Neural cell (in vitro differentiated cells): ENCODE results near the gene MPL. TPM values are rescaled to one million over a fixed set of nuclear protein-coding genes. Genes with fewer than 3 reads are reported as not detected.

ENCODE experiments used
- H2AFZ ChIP-seq: fragments of 200-600, 300-800 bp; sonication (generic), shearing (Covaris generic); 2 replicates; pipeline ENCODE4 v1.6.0; 2014; ENCODE audit warnings: low read depth, mild to moderate bottlenecking, antibody characterized with exemption, low read length, moderate library complexity
- H3F3A ChIP-seq: fragments of 200-600 bp; shearing (Covaris generic); 2 replicates; pipeline ENCODE4 v1.6.1; 2016; ENCODE audit warnings: mild to moderate bottlenecking, moderate library complexity, mixed read lengths, antibody characterized with exemption, low read length; ENCODE audit not compliant: insufficient read depth, poor library complexity, severe bottlenecking
- H3K27ac ChIP-seq: fragments of 200-600, 300-800 bp; sonication (generic), shearing (Covaris generic); 2 replicates; pipeline ENCODE4 v1.5.1; 2014; ENCODE audit warnings: mild to moderate bottlenecking, low read length, moderate library complexity
- H3K27me3 ChIP-seq: fragments of 300-800, 200-600 bp; sonication (generic), shearing (Covaris generic); 2 replicates; pipeline ENCODE4 v1.6.0; 2014; ENCODE audit warnings: mild to moderate bottlenecking, low read depth, low read length, moderate library complexity; ENCODE audit not compliant: insufficient read depth
- H3K36me3 ChIP-seq: fragments of 300-800, 200-600 bp; sonication (generic), shearing (Covaris generic); 2 replicates; pipeline ENCODE4 v1.5.1; 2014; ENCODE audit warnings: mild to moderate bottlenecking, antibody characterized with exemption, low read length, moderate library complexity; ENCODE audit not compliant: insufficient read depth
- H3K4me2 ChIP-seq: fragments of 300-800, 200-600 bp; sonication (generic), shearing (Covaris generic); 2 replicates; pipeline ENCODE4 v1.6.0; 2014; ENCODE audit warnings: mild to moderate bottlenecking, low read length
- H3K4me3 ChIP-seq: fragments of 300-800, 200-600 bp; sonication (generic), shearing (Covaris generic); 2 replicates; pipeline ENCODE4 v1.5.1; 2014; ENCODE audit warnings: mild to moderate bottlenecking, low read length, moderate library complexity
- H3K79me2 ChIP-seq: fragments of 200-600 bp; shearing (Covaris generic); replicated peaks from 2 replicates; pipeline ENCODE4 v1.6.0; 2014; ENCODE audit warnings: mild to moderate bottlenecking, low read length, moderate library complexity; ENCODE audit not compliant: insufficient read depth
- H3K9ac ChIP-seq: fragments of 300-800, 200-600 bp; sonication (generic), shearing (Covaris generic); 2 replicates; pipeline ENCODE4 v1.6.1; 2016; ENCODE audit warnings: mild to moderate bottlenecking, low read length, mixed read lengths
- H3K9me2 ChIP-seq: fragments of 200-600 bp; shearing (Covaris generic); 2 replicates; pipeline ENCODE4 v1.6.1; 2016; ENCODE audit warnings: mild to moderate bottlenecking, low read length, mixed read lengths; ENCODE audit not compliant: insufficient read depth
- H3K9me3 ChIP-seq: fragments of 200-600, 300-800 bp; sonication (generic), shearing (Covaris generic); 2 replicates; pipeline ENCODE4 v1.6.1; 2016; ENCODE audit warnings: mild to moderate bottlenecking, mixed run types, low read length, moderate library complexity, mixed read lengths
- H4K20me1 ChIP-seq: fragments of 200-600 bp; shearing (Covaris generic); 2 replicates; pipeline ENCODE4 v1.6.1; 2016; ENCODE audit warnings: mild to moderate bottlenecking, mixed run types; ENCODE audit not compliant: insufficient read depth
- CTCF ChIP-seq: fragments of 450-650 bp; IDR thresholded peaks from 2 replicates; pipeline ENCODE4 v1.5.1; 2014; ENCODE audit warnings: antibody characterized with exemption, mild to moderate bottlenecking, moderate library complexity; ENCODE audit not compliant: poor library complexity, severe bottlenecking
- EP300 ChIP-seq: fragments of 450-650 bp; conservative IDR thresholded peaks from 2 replicates; pipeline ENCODE4 v1.6.1; 2014; ENCODE audit warnings: antibody characterized with exemption, mild to moderate bottlenecking, moderate library complexity; ENCODE audit not compliant: poor library complexity, severe bottlenecking
- EZH2 ChIP-seq: fragments of 200-600, 300-800 bp; shearing (Covaris generic), sonication (generic); IDR thresholded peaks from 2 replicates; pipeline ENCODE4 v1.6.1; 2014; ENCODE audit warnings: antibody characterized with exemption, low read length, borderline replicate concordance, mild to moderate bottlenecking; ENCODE audit not compliant: insufficient read depth, poor library complexity, severe bottlenecking
- MXI1 ChIP-seq: fragments of 450-650 bp; conservative IDR thresholded peaks from 2 replicates; pipeline ENCODE4 v1.6.1; 2014; ENCODE audit warnings: antibody characterized with exemption, mild to moderate bottlenecking; ENCODE audit not compliant: poor library complexity, severe bottlenecking
- POLR2AphosphoS5 ChIP-seq: IDR thresholded peaks from 2 replicates; pipeline ENCODE4 v1.6.1; 2012
- RAD21 ChIP-seq: fragments of 450-650 bp; conservative IDR thresholded peaks from 2 replicates; pipeline ENCODE4 v1.6.1; 2014; ENCODE audit warnings: antibody characterized with exemption, mild to moderate bottlenecking, moderate library complexity
- REST ChIP-seq: IDR thresholded peaks from 2 replicates; pipeline ENCODE4 v1.6.1; 2012; ENCODE audit warnings: borderline replicate concordance
- SMC3 ChIP-seq: fragments of 450-650 bp; conservative IDR thresholded peaks from 2 replicates; pipeline ENCODE4 v1.6.1; 2014; ENCODE audit warnings: antibody characterized with exemption, mild to moderate bottlenecking, moderate library complexity; ENCODE audit not compliant: poor library complexity
- TAF1 ChIP-seq: IDR thresholded peaks from 2 replicates; pipeline ENCODE4 v1.6.1; 2012; ENCODE audit warnings: low read depth
- polyA plus RNA-seq: library from polyadenylated mRNA; depleted of rRNA; stranded (reverse); fragments of >200 nt; gene quantifications from 2 replicates; pipeline ENCODE4 v1.2.3, GENCODE V29; 2014

The MPL gene
- polyA plus RNA-seq, 1 donor from 2014 or later: not detected

DNA sequence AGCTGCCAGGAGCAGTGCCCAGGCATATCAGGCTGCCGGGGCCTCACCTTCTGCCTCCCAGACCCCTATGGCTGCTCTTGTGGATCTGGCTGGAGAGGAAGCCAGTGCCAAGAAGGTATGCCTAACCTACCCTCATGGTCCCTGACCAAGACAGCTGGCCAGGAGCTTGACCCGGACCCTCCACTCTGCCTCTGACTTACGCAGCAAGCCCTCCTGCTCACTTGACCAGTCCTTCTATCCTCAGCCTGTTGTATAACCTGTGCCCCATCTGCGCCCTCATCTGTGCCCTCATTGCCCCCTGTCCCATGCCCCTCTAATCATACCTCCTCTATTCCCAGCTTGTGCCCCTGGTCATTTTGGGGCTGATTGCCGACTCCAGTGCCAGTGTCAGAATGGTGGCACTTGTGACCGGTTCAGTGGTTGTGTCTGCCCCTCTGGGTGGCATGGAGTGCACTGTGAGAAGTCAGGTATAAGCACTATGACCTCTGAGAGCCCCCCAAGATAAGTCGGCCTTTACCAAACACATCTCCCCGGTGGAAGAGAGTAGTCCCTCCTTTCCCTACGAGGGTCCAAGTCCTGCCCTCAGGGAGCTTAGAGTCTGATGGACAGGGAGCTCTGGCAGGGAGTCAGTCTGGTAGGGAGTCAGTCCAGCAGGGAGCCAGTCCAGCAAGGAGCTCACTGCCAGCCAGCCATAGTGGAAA lies 30.0 kb upstream of the MPL start:
- Histone ChIP-seq H2AFZ (no peak overlapping the region), H3K9ac (no peak overlapping the region)

More for the DNA sequence above, 30.0 kb upstream of the MPL start:
- Histone ChIP-seq H3K4me2 (no peak overlapping the region), H3K9me2 (no peaks in the 10 kb centered on the region), H3K4me3 (no peak overlapping the region), H4K20me1 (no peaks in the 10 kb centered on the region), H3K27me3 (no peaks in the 10 kb centered on the region), H3K36me3 (no peaks in the 10 kb centered on the region), H3K9me3 (no peaks in the 10 kb centered on the region), H3K27ac (no peak overlapping the region), H3K79me2 (no peaks in the 10 kb centered on the region), H3F3A (no peaks in the 10 kb centered on the region)
- TF ChIP-seq CTCF (no peak), POLR2AphosphoS5 (no peak), EP300 (no peak), SMC3 (no peak), REST (no peak), RAD21 (no peak), TAF1 (no peak), MXI1 (no peak), EZH2 (no peak)
